Retina (tissue), 1 donor: Measurements from ENCODE around the gene BRAT1.

Experiments used
- DNase-seq: peaks from one replicate; pipeline ENCODE4 v3.0.0-alpha.2; 2016

BRAT1 gene

DNA sequence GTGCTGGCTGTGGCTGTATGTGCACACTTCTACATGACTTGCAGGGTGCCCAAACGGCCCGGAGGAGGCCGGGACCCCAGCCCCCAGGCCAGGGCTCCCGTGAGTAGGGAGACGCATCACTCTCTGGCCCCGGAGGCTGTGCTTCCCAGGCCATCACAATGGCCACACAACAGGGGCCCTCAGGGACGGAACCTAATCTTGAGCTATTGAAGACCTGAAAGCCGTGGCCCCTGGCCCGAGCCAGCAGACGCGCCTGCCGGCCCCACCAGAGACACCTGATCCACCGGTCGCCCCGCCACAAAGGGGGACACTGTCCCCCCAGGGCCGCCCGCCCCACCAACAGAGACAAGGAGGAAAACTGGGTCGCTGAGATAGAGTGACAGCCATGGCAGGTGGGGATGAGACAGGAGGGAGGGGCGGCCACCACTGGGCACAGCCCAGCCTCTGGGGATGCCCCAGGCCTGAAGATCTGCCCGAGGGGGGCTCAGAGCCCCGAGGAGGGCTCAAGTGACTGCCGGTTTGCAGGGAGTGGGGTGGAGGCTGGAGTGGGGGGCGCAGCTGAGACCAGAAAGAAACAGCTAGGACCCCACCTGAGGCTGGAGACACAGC, 45.9 kb downstream of the BRAT1 start:
- DNase-seq: no peak

DNA sequence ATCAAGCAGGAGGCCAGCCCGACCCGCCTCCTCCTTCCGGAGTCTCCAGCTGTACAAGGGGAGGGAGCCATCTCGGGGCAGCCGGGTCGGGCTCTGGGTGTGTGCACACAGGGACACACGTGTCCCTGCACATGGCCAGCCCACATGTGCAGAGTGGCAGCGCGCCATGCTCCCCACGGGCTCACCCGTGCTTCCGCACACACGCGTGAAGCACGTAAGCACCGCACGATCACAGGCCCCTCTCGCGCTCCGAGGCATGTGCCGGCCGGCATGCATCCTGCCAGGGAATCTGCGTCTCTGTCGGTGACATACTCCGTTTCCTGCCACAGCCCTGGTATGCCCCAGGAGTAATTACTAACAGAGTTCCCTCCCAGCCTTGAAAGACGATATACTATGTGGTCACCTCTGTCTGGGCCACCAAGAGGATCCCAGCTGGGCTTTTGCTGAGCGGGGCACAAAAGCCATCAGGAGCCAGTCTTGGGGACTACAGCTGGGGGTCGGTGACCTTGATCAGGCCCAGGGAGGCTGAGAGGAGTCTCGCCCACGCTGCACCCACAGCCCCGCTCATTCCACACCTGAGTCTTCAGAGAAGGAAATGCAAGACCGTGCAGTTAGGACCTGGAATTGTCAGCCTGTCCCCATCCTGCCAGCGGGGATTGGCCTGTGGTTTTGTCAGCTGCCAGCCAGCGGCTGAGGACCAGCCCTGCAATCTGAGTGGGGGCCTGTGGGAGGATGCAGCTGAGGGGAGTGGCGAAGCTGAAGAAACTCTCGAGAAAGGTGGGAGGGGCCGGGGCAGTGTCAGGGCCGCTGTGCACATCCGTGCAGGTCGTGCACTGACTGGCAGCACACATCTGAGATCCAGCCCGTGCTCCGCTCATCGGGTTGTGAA, 46.8 kb downstream of the BRAT1 start:
- DNase-seq: peak; percentile 76

- DNase-seq: no peak
These were observed 47.4 kb downstream of the BRAT1 start for GRCh38 chr7:2507917-2508306.

DNA sequence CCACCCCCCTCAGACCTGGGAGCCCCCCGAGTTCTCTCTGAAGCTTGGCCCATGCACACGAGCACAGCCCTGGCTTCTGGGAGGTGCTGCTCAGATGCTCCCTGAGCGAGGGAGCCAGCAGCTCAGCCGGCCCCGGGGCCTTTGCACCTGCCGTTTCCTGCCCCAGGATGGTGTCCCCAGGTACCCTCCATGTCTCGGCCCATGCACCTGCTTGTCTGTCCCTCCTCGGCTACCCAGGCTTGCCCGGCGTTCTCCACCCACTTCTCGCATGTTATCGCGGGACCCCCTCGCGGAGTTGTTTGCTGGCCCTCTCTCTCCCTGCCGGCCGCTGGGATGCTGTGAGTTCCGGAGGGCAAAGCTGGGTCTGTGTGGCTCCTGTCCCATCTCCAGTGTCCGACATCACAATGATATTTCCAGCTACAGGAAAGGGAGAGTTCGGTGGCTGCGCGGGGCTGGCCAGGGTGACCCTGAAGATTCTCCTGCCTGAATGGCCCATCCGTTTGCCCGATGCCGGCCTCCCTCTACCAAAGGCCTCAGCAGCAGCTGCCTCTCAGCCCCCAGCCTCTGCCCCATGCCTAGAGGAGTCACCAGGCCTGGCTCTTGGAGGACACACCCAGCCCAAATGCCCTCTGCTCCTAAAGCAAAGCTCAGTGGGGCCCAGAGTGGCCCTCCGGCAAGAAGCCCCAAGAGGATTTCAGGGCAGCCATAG, 48.0 kb downstream of the BRAT1 start:
- DNase-seq: no peak

DNA sequence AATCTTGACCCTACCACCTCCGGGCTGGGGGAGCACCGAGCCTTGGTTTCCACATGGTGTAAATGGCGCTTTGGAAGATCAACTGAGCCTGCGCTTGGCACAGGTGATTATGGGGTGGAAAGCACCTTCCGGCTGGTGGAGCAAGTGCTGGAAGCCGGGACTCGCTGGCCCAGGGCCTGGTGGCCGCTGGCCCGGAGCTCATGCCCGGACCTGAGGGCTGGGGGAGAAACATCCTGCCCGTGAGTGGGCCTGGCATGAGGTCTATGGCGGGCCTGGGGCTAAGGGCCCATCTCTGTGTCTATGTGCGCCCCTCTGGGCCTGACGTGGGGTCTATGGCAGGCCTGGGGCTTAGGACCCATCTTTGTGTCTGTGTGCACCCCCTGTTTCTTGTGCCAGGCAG, 49.9 kb downstream of the BRAT1 start:
- no peak for DNase-seq

GRCh38 chr7:2504889-2505375, 50.4 kb downstream of the BRAT1 start:
- DNase-seq: peak; percentile 49

DNA sequence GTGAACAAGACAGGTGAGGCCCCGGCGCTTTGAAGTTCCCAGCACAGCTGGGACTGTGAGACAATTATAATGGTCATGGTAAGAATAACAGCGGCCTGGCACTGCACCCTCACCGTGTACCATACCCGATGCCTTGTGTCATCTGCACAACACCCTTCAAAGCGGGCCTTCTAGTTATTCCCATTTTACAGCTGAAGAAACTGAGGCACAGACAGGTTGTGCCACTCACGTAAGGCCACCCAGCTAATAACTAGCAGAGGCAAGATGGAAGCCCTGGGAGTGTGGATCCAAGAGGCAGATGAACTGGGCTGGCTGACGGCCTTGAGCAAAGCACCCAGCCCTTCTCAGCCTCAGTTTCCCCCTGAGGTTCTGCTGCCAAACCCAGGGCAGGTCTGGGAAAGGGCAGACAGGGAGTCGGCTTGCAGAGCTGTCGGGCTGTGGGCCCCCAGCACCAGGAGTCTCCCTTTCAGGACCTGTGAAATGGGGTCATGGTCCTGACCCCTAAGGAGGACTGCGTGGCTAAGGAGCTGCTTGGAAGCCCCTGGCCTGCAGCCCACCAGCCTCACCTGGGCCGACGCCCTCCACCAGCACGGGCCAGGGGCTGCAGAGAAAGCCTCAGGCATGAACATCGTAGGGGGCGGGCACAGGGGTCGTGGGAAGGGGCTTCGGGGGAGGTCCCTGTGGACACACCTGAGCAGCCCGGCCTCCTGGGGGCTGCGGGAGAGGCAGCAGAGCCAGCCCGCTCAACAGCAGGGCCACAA, 51.0 kb downstream of the BRAT1 start:
- DNase-seq: no peak

GRCh38 chr7:2503056-2503941, 52.0 kb downstream of the BRAT1 start:
- DNase-seq: no peak

GRCh38 chr7:2502647-2502966, 52.7 kb downstream of the BRAT1 start:
- no peak for DNase-seq

DNA sequence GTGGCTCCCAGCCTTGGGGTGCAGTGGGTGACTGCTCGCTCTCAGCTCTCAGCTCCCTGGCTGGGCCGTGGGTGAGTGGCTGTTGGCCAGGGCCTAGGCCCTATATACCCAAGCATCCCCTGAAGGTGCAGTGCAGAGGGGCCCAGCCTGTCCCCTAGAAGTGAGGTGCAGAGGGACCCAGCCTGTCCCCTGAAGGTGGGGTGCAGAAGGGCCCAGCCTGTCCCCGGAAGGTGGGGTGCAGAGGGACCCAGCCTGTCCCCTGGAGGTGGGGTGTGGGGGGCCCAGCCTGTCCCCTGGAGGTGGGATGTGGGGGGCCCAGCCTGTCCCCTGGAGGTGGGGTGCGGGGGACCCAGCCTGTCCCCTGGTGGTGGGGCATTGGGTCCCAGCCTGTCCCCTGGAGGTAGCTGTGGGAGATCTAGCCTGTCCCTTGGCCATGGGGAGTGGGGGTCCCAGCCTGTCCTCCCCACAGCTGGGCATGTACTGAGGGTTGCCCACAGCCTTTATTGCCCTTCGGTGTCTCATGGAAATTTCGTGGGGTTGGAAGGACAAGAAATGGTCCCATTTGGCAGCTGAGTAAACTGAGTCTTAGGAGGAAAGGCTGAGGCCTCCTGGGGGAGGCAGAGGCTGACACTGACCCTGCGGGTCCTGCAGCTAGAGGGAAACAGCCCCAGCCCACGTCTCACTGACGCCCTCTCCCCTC, 53.2 kb downstream of the BRAT1 start:
- no peak for DNase-seq

DNA sequence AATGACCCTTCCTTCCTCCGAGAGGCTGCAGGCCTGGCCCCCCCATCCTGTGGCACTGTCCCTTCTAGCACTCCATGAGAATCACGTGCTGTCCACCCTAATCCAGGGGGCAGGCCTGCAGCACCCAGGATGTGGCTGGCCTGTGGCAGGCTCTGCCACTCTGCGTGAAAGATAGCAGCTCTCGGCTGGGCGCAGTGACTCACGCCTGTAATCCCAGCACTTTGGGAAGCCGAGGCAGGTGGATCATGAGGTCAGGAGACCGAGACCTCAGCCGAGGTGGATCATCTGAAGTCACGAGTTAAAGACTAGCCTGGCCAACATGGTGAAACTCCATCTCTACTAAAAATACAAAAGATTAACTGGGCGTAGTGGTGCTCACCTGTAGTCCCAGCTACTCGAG, 54.6 kb downstream of the BRAT1 start:
- no peak for DNase-seq

DNA sequence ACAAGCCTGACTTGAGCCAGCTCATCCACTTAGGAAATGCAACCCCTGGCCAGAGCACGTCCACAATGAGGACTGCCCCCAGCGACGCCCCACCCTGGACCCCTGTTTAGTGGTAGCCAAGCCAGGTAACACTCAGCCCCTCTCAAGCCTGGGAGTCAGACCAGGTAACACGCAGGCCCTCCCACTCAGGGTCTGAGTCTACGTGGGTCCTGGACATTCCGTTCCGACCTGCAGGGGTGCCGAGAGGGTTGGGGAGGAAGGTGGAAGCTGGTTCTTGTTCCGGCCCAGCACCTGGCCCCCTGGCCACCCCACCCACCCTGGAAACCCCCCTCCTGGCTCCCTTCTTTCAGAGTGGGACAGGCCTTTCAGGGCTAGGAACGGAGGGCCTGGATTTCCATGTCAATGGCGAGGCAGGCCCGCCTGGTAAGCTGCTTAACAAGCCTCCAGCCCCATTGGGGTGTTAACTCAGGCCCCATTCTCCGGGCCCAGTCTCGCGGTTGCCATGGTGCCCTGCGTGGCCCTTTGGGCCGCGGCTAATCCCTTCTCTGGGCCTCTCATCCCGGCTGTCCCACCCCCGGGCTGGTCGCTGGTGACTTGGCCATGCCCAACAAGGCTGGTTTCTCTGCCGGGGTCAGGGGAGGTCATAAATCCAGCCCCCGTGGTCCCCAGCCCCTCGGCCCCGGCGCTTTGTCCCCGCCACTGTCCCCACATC, 55.4 kb downstream of the BRAT1 start:
- DNase-seq: peak; percentile 41

GRCh38 chr7:2499181-2499580, 56.1 kb downstream of the BRAT1 start:
- DNase-seq: no peak

DNA sequence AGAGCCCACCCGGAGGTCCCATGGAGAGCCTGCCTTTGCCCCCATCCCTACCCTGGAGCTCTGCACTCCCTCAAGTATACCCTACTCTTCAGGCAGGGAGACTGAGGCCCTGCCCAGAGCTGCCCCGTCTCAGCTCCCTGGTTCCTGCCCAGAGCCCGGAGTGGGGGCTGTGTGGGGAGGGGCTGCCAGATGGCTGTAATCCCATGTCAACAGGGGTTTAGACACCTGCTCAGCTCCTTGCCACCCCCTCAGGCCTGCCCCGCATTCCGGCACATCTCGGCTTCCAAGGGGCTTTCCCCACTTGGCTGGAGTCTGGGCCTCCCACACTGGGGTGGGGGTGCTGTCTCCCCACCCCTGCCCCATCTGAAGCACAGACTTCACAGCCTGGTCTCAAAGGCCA, 56.6 kb downstream of the BRAT1 start:
- peak; percentile 31 for DNase-seq

DNA sequence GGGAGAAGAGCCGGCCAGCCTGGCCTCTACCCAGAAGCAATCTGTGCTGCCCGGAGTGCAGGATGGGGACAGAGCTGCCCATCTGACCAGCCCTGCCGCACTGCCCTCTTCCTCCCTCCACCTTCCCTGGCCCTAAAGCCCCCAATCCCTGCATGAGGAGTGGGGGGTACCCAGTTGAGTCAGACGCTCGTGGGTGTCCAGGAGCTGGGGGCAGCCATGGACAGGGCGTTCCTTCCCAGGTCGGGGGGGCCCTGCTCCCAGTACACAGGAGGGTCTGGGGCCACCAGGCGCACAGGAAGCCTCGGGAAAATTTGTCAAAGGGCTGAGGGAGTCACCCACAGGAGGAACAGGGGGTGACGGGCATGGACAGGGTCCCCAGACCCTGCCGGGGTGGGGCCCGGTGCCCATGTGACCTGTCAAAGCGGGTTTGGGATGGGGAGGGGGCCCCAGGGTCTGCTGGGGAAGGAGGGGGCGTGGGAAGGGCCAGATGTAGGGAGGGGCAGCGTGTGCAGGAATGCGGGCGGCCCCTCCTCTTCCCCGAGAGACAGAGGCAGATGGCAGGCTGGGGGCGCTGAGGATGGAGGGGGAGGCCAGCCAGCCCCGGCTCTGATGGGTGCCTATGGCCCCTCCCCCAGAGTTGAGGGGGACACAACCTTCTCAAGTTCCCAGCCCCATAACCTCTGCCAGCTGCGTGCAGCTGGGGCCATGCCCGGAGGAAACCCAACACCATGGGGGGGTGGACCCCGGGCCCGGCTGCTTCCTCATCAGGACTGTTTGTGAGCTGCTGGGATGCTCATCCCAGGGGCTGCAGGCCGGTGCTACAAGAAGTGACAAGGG, 57.6 kb downstream of the BRAT1 start:
- peak; percentile 60 for DNase-seq

DNA sequence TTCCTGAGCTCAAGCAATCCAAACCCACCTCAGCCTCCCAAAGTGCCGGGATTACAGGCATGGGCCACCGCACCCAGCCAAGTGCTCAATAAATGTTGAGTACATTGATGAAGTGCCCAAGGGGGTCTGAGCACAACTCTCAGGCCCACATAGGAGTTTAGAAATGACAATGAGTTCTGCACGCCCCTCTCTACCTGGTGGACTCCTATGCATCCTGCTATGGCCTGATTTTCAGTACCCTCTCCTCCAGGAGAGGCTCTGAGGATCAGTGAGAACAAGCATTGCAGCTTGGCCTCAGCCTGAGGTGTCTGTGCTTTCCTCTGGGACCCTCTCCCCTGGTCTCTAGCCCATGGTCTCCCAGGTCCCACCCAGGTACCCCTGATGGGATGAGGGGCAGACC, 58.3 kb downstream of the BRAT1 start:
- DNase-seq: no peak

GRCh38 chr7:2496375-2496774, 58.9 kb downstream of the BRAT1 start:
- DNase-seq: no peak

- DNase-seq: peak; percentile 87
These were observed 59.7 kb downstream of the BRAT1 start for GRCh38 chr7:2495418-2496299.
